Fibroblast of the aortic adventitia (primary cell): ENCODE results near the gene TC2N. TPM values are rescaled to one million over a fixed set of nuclear protein-coding genes. Genes with fewer than 3 reads are reported as not detected.

ENCODE experiments used
- DNase-seq: peaks from one replicate; pipeline ENCODE4 v3.0.0-alpha.2; 2010; ENCODE audit warnings: low read depth
- H3K4me3 ChIP-seq: 2 replicates; pipeline ENCODE4 v1.5.1; 2011; ENCODE audit warnings: low read depth, mild to moderate bottlenecking, control low read depth, low read length, moderate library complexity
- total RNA-seq: library from RNA; depleted of rRNA; stranded (reverse); fragments of >200 nt; gene quantifications from 2 replicates; pipeline ENCODE4 v1.2.3, GENCODE V29; 2012; ENCODE audit warnings: low replicate concordance
- TF ChIP-seq, protein P1 (sequence below): IDR thresholded peaks from 2 replicates; pipeline ENCODE4 v1.5.1; 2011; ENCODE audit warnings: mild to moderate bottlenecking, low read length, control low read depth, inconsistent platforms; ENCODE audit not compliant: insufficient read depth

TC2N gene
- total RNA-seq, 1 donor = 1.6 TPM

DNA sequence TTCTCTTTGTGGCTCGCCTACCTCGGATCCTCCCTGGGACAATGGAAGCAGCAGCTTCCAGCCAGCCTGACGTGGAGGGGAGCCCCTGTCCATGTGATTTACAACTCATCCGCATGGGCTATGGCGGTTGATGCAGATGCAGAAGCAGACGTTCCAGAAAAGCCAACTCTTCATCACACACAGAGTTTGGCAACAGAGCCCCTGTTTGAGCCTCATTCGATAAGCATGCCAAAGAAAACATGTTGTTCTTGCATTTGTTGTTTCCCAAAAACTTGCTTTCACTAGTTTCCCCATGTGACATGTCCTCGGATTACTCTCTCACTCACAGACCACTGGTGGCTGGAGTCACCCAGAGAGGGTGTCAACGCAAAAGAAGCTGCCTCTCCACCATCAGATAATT, 16.4 kb upstream of the TC2N start:
- peak; percentile 66 for DNase-seq
- TF ChIP-seq, protein P1, sequence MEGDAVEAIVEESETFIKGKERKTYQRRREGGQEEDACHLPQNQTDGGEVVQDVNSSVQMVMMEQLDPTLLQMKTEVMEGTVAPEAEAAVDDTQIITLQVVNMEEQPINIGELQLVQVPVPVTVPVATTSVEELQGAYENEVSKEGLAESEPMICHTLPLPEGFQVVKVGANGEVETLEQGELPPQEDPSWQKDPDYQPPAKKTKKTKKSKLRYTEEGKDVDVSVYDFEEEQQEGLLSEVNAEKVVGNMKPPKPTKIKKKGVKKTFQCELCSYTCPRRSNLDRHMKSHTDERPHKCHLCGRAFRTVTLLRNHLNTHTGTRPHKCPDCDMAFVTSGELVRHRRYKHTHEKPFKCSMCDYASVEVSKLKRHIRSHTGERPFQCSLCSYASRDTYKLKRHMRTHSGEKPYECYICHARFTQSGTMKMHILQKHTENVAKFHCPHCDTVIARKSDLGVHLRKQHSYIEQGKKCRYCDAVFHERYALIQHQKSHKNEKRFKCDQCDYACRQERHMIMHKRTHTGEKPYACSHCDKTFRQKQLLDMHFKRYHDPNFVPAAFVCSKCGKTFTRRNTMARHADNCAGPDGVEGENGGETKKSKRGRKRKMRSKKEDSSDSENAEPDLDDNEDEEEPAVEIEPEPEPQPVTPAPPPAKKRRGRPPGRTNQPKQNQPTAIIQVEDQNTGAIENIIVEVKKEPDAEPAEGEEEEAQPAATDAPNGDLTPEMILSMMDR = no peak
- H3K4me3 ChIP-seq = no peak overlapping the region

DNA sequence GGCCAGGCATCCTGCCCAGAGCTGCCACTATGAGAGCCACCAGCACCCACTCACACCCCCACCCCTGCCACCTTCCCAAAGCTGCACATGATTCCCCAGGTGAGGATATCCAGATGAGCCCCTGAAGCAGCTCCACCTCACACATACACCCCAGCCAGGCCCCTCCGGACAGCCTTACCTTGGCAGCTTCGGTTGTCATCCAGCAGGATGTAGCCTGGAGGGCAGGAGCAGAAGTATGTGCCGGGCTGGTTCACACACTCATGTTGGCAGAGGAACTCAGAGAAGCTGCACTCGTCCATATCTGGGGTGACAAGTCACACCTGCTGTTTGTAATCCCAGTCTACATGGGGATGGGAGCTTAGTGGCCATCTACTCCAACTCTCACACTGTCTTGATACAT, 15.4 kb upstream of the TC2N start:
- TF ChIP-seq, protein P1 = no peak
- no peak for DNase-seq
- H3K4me3 ChIP-seq = no peak overlapping the region

DNA sequence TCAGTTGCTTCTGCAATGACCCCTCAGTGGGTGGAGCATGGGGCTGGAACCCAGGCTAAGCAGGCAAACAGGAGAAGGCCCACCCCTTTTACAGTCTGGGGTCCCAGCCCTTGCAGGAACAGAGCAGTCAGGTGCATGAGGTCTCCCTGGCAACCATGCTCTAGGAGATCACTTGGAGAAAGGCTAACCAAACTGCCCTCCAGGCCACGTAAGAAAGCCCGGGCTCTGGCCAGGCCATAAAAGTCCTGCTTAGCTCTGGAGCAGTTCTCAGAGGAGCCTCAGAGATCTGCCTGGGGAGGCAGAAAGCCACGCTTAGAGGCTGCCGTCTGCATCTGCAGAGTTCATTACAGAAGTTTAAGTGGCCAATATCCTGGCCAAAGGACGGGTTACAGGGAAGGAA, 15.0 kb upstream of the TC2N start:
- DNase-seq = no peak
- no peak overlapping the region for H3K4me3 ChIP-seq
- TF ChIP-seq, protein P1 = no peak

DNA sequence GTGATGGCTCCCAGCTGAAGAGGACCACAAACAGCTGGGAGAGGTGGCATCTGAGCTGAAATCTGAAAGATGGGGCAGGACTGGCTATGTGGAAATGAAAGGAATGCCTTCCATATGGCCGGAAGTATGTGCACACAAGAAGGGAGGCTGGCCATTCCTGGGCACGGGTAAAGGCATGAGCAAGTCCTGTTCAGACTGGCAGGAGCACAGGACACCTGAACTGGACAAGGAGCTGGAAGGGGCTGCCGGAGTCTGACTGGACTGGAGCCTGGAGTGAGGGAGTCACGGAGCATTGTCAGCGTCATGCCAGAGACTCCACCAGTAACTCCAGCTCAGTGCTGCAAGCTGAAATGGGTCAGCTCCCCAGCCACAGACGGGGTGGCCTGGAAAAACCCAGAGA, 11.9 kb upstream of the TC2N start:
- no peak overlapping the region for H3K4me3 ChIP-seq
- TF ChIP-seq, protein P1 = no peak
- no peak for DNase-seq

DNA sequence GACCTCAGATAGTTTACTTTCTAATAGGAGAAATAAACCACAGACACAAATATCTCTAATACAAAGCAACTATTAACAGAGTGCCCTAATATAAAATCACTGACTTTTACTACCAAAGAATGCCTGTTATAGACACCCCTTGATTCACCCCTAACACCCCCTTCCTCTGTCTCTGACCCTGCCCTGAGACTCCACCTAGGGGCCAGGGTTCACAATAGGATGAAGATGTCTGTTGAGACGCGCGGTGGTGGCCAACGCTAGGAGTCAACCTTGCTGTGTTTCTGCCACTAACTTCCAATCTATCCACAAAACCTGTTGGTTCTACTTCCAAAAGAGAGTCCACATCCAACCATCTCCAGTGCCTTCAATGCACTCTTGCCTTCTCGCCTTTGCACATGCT, 10.9 kb upstream of the TC2N start:
- TF ChIP-seq, protein P1 = no peak
- DNase-seq = no peak
- H3K4me3 ChIP-seq = no peak overlapping the region

DNA sequence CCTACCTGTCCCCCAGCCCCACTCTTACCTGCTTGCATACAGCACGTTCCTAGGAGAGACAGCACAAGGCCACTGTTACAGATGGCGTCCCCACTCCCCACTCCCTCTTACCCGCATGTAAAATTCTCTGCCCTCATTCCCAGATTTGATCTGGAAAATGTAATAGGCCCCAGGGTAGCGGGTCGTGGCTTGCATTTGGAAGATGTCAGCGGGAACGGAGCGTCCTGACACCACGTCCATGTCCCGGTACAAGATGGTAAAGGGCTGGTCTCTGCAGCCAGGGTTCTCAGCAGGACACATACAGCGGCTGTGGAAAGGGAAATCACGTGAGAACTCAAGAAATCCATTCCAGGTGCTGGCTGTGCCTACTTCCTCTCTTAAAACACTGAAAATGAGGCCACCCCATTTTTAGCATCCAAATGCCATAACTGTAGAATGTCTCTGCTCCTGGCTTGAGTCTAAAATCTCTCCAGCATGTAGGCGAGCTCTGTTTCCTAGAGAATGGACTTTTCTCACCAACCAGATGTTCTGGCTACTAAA, 10.1 kb upstream of the TC2N start:
- no peak for DNase-seq
- TF ChIP-seq, protein P1 = no peak
- no peak overlapping the region for H3K4me3 ChIP-seq

DNA sequence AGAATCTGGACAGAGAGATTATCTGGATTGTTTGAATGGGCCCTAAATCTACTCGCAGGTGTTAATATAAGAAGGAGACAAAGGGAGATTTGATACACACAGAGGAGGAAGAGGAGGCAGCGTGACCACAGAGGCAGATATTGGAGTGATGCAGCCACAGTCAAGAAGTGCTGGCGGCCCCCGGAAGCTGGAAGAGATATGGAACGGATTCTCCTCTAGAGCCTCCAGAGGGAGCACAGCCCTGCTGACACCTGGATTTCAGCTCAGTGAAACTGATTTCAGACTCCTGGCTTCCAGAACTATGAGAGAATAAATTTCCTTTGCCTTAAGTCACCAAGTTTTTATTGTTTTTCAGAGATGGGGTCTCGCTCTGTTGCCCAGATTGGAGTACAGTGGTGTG, 9.2 kb upstream of the TC2N start:
- TF ChIP-seq, protein P1 = no peak
- DNase-seq = no peak
- H3K4me3 ChIP-seq = no peak overlapping the region
